ENCODE measurements around the gene FZR1. TPM values are rescaled to one million over a fixed set of nuclear protein-coding genes. Genes with fewer than 3 reads are reported as not detected.

Gene FZR1
- total and polyA plus RNA-seq, 9 donors = 3.9 to 54.9 (median 44.6) TPM

DNA sequence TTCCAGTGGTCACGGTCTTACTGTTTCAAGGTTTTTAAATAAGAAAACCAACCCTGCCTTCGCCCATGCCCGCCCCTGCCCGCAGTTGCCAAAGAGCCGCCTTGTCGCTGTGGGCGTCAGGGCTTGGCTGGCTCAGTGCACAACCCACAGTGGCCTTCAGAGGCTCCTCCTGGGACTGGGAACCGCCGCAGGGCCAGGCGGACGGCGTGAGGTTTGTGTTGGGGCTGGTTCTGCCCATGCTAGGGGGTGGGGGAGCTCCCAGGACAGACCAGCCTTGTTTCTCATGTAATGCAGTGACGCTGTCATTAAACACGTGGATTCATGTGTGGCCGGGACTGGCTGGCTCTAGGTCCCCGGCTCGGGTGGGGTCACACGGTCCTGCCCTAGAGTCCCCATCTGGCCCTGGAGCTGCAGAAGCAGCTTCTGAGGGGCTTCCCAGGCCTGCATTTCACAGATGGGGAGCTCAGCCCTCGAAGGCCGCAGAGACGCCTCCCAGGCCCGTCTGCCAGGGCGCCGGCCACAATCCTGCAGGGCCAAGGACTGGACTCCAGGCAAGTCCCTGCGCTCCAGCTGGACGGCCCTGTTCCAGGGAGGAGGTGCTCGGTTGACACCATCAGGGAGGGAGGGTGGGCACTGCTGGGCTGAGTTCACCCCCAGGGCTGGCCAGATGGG, 30.5 kb downstream of the FZR1 start:
- no peak overlapping the region for H3K4me3 ChIP-seq
- no peaks in the 10 kb centered on the region for H3K27me3 ChIP-seq
- TF ChIP-seq EP300 (IDR thresholded peaks at IDR 0.05) = no peak
- TF ChIP-seq POLR2A (IDR thresholded peaks at IDR 0.05) = no peak
- TF ChIP-seq, protein P1, sequence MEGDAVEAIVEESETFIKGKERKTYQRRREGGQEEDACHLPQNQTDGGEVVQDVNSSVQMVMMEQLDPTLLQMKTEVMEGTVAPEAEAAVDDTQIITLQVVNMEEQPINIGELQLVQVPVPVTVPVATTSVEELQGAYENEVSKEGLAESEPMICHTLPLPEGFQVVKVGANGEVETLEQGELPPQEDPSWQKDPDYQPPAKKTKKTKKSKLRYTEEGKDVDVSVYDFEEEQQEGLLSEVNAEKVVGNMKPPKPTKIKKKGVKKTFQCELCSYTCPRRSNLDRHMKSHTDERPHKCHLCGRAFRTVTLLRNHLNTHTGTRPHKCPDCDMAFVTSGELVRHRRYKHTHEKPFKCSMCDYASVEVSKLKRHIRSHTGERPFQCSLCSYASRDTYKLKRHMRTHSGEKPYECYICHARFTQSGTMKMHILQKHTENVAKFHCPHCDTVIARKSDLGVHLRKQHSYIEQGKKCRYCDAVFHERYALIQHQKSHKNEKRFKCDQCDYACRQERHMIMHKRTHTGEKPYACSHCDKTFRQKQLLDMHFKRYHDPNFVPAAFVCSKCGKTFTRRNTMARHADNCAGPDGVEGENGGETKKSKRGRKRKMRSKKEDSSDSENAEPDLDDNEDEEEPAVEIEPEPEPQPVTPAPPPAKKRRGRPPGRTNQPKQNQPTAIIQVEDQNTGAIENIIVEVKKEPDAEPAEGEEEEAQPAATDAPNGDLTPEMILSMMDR (IDR thresholded peaks at IDR 0.05) = no peak
- peak; percentile 62 to 76 (median 71) for DNase-seq
- WGBS, 3 donors = 23 to 47% (median 34%) methylated on average over 26 to 27 of the region's 27 CpGs
- H3K9me3 ChIP-seq = no peaks in the 10 kb centered on the region
- H3K27ac ChIP-seq = peak overlapping the region in 1 of 2 donors; percentile 78
- no peaks in the 10 kb centered on the region for H3K36me3 ChIP-seq
- H3K4me1 ChIP-seq (ENCODE audit: insufficient read depth) = peaks cover 9% of the 10 kb centered on the region
- intact Hi-C loops (cut with DNase I) = no loop called here

GRCh38 chr19:3537101-3537437, 31.0 kb downstream of the FZR1 start:
- DNase-seq = peak in 1 of 5 donors; percentile 44
- 39 to 50% (median 41%) methylated on average over 13 of the region's 13 CpGs for WGBS, 3 donors

DNA sequence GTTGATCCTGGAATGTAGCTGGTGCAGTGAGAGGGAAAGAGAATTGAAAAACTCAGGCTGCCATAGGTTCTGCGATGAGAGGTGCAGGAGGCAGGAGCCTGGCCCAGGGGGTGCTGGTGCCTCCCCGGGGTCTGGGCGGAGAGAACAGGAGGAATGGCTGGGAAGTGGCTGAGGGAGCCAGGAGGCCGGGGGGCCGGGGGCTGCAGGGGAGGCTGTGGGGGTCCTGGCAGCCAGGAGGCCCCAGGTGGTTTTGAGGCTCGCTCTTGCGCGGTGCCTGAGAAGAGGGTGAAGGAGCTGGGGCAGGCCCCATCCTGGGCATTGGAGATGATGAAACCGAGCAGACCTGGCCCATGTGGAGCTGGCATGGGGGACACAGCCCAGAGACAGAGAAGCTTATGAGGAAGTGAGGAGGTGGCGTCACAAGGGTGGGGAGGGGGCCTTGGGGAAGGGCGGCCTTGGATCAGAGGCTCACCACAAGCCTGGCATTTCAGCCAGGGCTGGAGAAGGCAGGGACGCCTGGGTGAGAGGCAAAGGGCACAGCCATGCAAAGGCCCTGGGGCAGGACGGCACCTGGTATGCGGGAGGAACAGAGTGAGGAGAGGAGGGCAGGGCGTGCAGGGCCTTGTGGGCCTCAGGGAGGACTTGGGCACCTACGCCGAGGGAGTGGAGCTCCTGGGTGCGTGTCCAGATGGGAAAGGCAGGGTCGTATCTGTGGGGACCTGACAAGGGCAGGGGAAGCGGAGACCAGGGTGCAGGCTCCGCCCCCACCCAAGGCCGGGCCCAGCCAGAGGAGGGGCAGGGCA, 31.5 kb downstream of the FZR1 start:
- H3K27me3 ChIP-seq = no peaks in the 10 kb centered on the region
- intact Hi-C loops (cut with DNase I) = no loop called here
- peak overlapping the region in 1 of 2 donors; percentile 78 for H3K27ac ChIP-seq
- no peaks in the 10 kb centered on the region for H3K36me3 ChIP-seq
- no peak overlapping the region for H3K4me3 ChIP-seq
- peak in 1 of 5 donors; percentile 36 for DNase-seq
- peaks cover 9% of the 10 kb centered on the region for H3K4me1 ChIP-seq (ENCODE audit: insufficient read depth)
- TF ChIP-seq EP300 (IDR thresholded peaks at IDR 0.05) (no peak), POLR2A (IDR thresholded peaks at IDR 0.05) (no peak)
- TF ChIP-seq, protein P1 (IDR thresholded peaks at IDR 0.05) = no peak
- 74 to 82% (median 79%) methylated on average over 22 of the region's 22 CpGs for WGBS, 3 donors
- H3K9me3 ChIP-seq = no peaks in the 10 kb centered on the region

More at GRCh38 chr19:3537101-3537437, 31.0 kb downstream of the FZR1 start:
- intact Hi-C loops (cut with DNase I) = no loop called here
- H3K4me3 ChIP-seq = no peak overlapping the region
- no peaks in the 10 kb centered on the region for H3K9me3 ChIP-seq
- H3K27me3 ChIP-seq = no peaks in the 10 kb centered on the region
- TF ChIP-seq, protein P1 (IDR thresholded peaks at IDR 0.05) = no peak
- TF ChIP-seq EP300 (IDR thresholded peaks at IDR 0.05) (no peak), POLR2A (IDR thresholded peaks at IDR 0.05) (no peak)
- no peaks in the 10 kb centered on the region for H3K36me3 ChIP-seq
- peak overlapping the region in 1 of 2 donors; percentile 78 for H3K27ac ChIP-seq
- peaks cover 9% of the 10 kb centered on the region for H3K4me1 ChIP-seq (ENCODE audit: insufficient read depth)

GRCh38 chr19:3538258-3538929, 32.3 kb downstream of the FZR1 start:
- DNase-seq = no peak
- Histone ChIP-seq H3K9me3 (no peaks in the 10 kb centered on the region), H3K36me3 (no peaks in the 10 kb centered on the region), H3K4me1 (ENCODE audit: insufficient read depth) (peaks cover 8% of the 10 kb centered on the region), H3K4me3 (no peak overlapping the region), H3K27me3 (no peaks in the 10 kb centered on the region), H3K27ac (peak overlapping the region in 1 of 2 donors; percentile 78)
- 77 to 81% (median 79%) methylated on average over 25 of the region's 25 CpGs for WGBS, 3 donors
- no peak for TF ChIP-seq EP300 (IDR thresholded peaks at IDR 0.05)
- TF ChIP-seq, protein P1 (IDR thresholded peaks at IDR 0.05) = no peak
- TF ChIP-seq POLR2A (IDR thresholded peaks at IDR 0.05) = no peak
- intact Hi-C loops (cut with DNase I) = no loop called here

Measured in ovary (tissue), 9 donors.